GM12801 (cell line): ENCODE results near the gene GADD45GIP1.

Experiments
- CTCF ChIP-seq: IDR thresholded peaks from one replicate; pipeline ENCODE4 v1.5.1; 2011; ENCODE audit warnings: control low read depth; ENCODE audit not compliant: insufficient read length; ENCODE audit errors: extremely low read depth

Gene GADD45GIP1

DNA sequence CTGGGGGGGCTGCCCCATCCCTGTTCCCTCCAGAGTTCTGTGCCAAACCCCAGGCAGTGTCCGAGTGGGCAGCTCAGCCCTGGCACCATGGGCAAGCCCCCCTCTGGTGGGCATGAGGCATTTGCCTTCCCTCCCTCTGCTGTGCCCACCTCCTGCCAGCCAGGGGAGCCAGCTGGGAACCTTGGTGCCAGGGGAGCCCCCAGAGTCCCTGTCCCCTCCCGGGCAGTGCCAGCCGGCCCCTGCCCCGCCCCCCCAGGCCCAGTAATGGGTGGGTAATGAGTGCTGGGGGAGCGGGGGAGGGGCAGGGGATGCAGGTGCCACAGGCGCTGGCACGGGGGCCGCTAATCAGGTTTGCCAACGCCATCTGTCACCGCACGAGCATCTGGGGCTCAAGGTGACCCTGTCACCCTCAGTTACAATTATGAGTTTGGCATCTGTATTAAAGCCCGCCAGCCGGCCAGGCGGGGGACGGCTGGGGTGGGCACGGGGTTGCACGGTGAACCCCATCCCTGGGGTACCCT, 18.3 kb upstream of the GADD45GIP1 start:
- no peak for TF ChIP-seq CTCF

DNA sequence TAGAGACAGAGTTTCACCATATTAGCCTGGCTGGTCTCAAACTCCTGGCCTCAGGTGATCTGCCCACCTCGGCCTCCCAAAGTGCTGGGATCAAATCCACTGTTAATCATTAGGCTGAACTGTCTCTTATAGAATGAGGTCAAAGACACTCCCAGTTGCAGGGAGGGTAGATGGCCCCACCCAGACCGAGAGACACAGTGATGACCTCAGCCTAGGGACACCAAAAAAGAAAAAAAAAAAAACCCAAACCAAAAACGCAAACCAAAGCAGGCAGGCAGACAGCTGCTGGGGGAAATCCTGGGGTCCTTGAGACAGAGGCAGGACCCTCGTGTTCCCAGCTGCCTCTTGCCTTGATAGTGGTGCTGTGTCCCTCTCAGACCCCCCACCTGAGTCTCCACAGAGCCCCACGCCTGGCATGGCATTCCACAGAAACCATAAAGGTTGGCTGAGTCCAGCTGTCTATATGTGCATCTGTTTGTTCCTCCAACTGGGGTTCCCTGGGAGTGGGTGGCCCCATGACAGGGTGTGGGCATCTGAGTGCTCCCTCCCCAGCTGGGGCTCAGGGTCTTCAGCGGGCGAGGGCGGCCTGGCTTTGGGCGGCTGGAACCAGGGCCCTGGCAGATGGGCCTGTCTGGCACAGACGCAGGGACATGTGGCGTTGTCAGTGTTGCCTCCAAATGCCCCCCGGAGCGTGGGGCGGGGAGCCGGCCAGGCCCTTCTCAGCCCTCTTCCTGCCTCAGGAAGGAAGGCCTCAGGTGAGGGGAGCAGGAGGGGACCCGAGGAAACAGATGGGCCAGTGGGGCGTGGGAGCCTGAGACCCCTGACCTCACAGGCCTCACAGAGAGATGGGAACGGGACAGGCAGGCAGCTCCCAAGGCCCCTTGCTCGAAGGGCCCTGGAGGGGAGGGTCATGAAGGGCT, 17.5 kb upstream of the GADD45GIP1 start:
- no peak for TF ChIP-seq CTCF

- no peak for TF ChIP-seq CTCF
These were observed 16.2 kb upstream of the GADD45GIP1 start for GRCh38 chr19:12973236-12973635.

DNA sequence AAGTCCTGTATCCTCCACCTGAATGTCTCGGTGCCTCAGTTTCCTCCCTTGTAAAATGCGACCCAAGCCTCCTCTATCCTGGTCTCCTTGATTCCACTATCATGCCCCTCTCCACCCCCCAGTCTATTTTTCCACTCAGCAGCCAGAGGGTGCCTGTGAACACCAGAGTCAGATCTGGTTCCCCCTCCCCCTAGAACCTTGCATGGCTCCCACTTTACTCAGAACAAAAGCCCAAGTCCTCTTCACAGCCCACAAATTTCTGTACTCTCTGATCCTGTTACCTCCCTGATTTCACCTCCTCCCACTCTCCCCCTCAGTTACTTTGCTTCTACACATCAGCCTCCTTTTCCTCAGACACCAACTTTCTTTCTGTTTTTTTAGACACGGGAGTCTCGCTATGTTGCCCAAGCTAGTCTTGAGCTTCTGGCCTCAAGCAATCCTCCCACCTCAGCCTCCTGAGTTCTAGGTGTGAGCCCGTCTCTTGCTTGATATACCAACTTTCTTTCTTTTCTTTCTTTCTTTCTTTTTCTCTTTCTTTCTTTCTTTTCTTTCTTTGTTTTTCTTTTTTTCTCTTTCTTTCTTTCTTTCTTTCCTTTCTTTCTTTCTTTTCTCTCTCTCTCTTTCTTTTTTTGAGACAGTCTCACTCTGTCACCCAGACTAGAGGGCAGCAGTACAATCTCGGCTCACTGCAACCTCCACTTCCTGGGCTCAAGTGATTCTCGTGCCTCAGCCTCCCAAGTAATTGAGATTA, 13.2 kb upstream of the GADD45GIP1 start:
- TF ChIP-seq CTCF = no peak

- TF ChIP-seq CTCF = no peak
These were observed 12.4 kb upstream of the GADD45GIP1 start, which contains the start of gene DAND5 for GRCh38 chr19:12969292-12969988. TSS of gene DAND5 (plus strand) at chr19:12969576. CDS start at chr19:12969661, 85 bp downstream.

DNA sequence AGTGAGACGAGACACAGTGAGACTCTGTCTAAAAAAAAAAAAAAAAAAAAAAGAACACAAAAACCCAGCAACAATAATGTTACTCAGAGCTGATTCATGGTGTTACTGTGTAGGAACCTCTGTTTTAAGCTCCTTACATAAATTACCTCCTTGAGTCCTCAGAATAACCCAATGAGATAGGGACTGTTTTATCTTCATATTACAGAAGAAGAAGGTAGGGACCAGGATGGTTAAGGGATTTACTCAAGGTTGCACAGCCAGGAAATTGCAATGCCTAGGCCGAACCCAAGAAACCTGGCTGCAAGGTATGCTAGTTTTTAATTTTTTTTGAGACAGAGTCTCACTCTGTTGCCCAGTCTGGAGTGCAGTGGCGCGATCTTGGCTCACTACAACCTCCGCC, 10.9 kb upstream of the GADD45GIP1 start:
- no peak for TF ChIP-seq CTCF

- no peak for TF ChIP-seq CTCF
These were observed 8.8 kb upstream of the GADD45GIP1 start for GRCh38 chr19:12965812-12966135.
